ENCODE results near the gene SNX17. TPM values are rescaled to one million over a fixed set of nuclear protein-coding genes. Genes with fewer than 3 reads are reported as not detected.

Gene SNX17
- total RNA-seq, 1 donor from 2014 or later: 69.9 TPM

DNA sequence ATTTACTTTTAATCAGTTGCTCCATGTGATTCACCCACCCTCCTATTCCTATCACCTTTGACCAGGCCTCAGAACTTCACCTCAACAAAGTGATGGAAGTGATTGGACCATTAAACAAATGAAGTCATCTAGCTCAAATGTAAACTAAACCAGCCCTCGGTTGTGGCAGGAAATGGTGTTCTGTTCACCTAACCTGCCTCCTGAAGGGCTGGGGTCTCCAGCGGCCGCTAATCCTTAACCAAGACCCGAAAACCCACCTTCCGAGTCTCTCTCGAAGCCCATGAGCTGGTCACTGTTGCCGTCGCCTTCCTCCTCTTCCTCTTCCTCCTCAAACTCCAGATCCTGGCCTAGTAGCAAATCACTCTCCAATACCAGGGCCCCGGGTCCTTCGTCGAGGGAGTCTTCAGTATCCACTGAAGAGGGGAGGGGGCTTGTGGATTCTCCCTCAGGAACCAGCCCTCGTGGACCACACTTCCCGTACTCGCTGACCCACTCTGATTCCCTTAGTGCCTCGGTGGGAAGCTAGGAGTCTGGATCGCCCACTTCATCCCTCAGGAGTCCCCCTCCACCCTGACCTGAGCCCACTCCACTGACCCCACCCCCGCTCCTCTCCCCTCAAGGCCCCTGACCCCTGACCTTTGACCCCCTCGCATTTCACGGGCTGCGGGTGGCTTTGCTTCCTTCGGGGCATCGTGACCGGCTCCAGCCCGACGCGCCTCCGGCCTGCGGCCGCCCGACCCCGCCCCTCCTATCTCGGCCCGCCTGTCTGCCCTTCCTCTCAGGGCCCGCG, 9.6 kb downstream of the SNX17 start:
- H2AFZ ChIP-seq (ENCODE audit: low read depth, low read length): no peak overlapping the region

DNA sequence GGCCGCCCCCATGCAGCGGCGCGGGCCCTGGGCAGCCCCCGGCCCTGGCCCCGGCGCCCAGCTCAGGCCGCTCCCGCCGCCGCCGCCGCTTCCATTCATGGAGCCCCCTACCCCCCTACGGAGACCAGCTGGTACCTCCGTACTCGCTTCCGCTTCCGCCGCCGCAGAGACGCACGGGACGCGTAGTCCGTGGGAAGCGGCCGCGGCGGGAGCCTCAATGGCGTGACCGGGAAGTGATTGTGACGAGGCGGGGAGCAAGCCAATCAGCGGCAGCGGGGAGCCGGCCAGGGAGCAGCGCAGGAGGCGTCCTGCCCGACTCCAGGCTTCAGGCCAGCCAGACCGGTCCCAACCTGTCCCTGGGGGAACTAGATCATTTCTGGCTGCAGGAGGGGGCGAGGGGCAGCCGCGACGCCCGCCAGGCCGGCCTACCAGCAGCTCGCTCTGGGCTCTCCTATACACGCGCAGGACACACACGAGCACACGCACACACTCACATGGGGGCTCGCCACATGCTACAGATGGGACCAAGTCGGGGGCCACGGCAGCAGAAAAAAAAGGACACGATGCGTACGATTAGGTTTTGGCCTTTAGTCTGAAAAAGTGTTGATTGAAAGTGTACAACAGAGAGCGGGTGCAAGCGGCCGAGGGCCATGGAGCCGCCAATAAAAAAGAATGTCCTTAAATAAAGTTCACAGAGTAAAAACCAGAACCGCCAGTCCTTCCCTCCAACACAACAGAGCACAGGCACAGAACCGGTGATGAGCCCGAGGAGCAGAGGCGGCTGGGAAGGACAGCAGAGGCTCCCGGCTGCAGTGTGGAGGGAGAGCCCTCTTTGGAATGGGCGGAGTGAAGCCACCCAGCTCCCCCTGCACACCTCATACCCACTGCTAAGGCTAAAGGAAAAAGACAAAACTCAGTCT, 10.5 kb downstream of the SNX17 start, which contains the start of gene ZNF513:
TSS of gene ZNF513 (minus strand) at position 109 of the 920 bp plus-strand sequence. CDS start 208 bp downstream, outside the sequence.
- Histone ChIP-seq H3K4me3 (ENCODE audit: insufficient read depth, low read depth, low read length) (peak within 1 kb of the TSS; percentile 83), H3K4me2 (ENCODE audit: low read length) (peak within 1 kb of the TSS; percentile 99), H3K27me3 (ENCODE audit: insufficient read depth, low read length) (no peaks in the 10 kb centered on the region), H3K36me3 (ENCODE audit: insufficient read depth, low read length) (peaks cover 52% of the 10 kb centered on the region), H3K4me1 (ENCODE audit: insufficient read depth, low read length) (peaks cover 12% of the 10 kb centered on the region), H3K9ac (ENCODE audit: low read length) (peak within 1 kb of the TSS; percentile 97), H3K79me2 (ENCODE audit: insufficient read depth, low read length) (peaks cover 48% of the 10 kb centered on the region), H3K27ac (ENCODE audit: low read depth, low read length) (peak within 1 kb of the TSS; percentile 91), H2AFZ (ENCODE audit: low read depth, low read length) (peak within 1 kb of the TSS; percentile 64), H3K9me3 (ENCODE audit: insufficient read depth, low read depth, low read length) (no peaks in the 10 kb centered on the region), H4K20me1 (ENCODE audit: insufficient read depth, low read length) (peaks cover 18% of the 10 kb centered on the region)
- peak within 1 kb of the TSS; percentile 91 for H3K4me3 Mint-ChIP-seq (ENCODE audit: unreplicated experiment)
- DNase-seq (ENCODE audit: low read depth) (peak; percentile 89), FAIRE-seq (no peak)
- no peaks in the 10 kb centered on the region for H3K27me3 Mint-ChIP-seq (ENCODE audit: low read depth, unreplicated experiment)
- peaks cover 7% of the 10 kb centered on the region for H3K4me1 Mint-ChIP-seq (ENCODE audit: low read depth, unreplicated experiment)
- H3K9me3 Mint-ChIP-seq (ENCODE audit: unreplicated experiment): no peaks in the 10 kb centered on the region
- peaks cover 15% of the 10 kb centered on the region for H3K36me3 Mint-ChIP-seq (ENCODE audit: low read depth, unreplicated experiment)
- peak within 1 kb of the TSS; percentile 92 for H3K27ac Mint-ChIP-seq (ENCODE audit: unreplicated experiment)
- TF ChIP-seq EZH2 (IDR thresholded peaks at IDR 0.05; ENCODE audit: insufficient read depth, low read length): no peak

More for the DNA sequence above, 9.6 kb downstream of the SNX17 start:
- H3K4me1 ChIP-seq (ENCODE audit: insufficient read depth, low read length): peaks cover 12% of the 10 kb centered on the region
- peak overlapping the region; percentile 91 for H3K4me3 Mint-ChIP-seq (ENCODE audit: unreplicated experiment)
- H3K4me3 ChIP-seq (ENCODE audit: insufficient read depth, low read depth, low read length): peak overlapping the region; percentile 83
- H4K20me1 ChIP-seq (ENCODE audit: insufficient read depth, low read length): peaks cover 21% of the 10 kb centered on the region
- TF ChIP-seq, protein P1, sequence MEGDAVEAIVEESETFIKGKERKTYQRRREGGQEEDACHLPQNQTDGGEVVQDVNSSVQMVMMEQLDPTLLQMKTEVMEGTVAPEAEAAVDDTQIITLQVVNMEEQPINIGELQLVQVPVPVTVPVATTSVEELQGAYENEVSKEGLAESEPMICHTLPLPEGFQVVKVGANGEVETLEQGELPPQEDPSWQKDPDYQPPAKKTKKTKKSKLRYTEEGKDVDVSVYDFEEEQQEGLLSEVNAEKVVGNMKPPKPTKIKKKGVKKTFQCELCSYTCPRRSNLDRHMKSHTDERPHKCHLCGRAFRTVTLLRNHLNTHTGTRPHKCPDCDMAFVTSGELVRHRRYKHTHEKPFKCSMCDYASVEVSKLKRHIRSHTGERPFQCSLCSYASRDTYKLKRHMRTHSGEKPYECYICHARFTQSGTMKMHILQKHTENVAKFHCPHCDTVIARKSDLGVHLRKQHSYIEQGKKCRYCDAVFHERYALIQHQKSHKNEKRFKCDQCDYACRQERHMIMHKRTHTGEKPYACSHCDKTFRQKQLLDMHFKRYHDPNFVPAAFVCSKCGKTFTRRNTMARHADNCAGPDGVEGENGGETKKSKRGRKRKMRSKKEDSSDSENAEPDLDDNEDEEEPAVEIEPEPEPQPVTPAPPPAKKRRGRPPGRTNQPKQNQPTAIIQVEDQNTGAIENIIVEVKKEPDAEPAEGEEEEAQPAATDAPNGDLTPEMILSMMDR (IDR thresholded peaks at IDR 0.05; ENCODE audit: insufficient read depth, low read depth, low read length): no peak
- peak overlapping the region; percentile 91 for H3K27ac ChIP-seq (ENCODE audit: low read depth, low read length)
- H3K4me2 ChIP-seq (ENCODE audit: low read length): peak overlapping the region; percentile 99
- FAIRE-seq (peak; percentile 23), DNase-seq (ENCODE audit: low read depth) (peak; percentile 40)
- H3K79me2 ChIP-seq (ENCODE audit: insufficient read depth, low read length): peaks cover 51% of the 10 kb centered on the region
- H3K9ac ChIP-seq (ENCODE audit: low read length): peak overlapping the region; percentile 97
- H3K36me3 ChIP-seq (ENCODE audit: insufficient read depth, low read length): peaks cover 45% of the 10 kb centered on the region
- no peaks in the 10 kb centered on the region for H3K27me3 ChIP-seq (ENCODE audit: insufficient read depth, low read length)
- peak overlapping the region; percentile 92 for H3K27ac Mint-ChIP-seq (ENCODE audit: unreplicated experiment)
- no peaks in the 10 kb centered on the region for H3K9me3 Mint-ChIP-seq (ENCODE audit: unreplicated experiment)
- no peaks in the 10 kb centered on the region for H3K9me3 ChIP-seq (ENCODE audit: insufficient read depth, low read depth, low read length)
- peaks cover 12% of the 10 kb centered on the region for H3K36me3 Mint-ChIP-seq (ENCODE audit: low read depth, unreplicated experiment)
- no peaks in the 10 kb centered on the region for H3K27me3 Mint-ChIP-seq (ENCODE audit: low read depth, unreplicated experiment)
- peaks cover 7% of the 10 kb centered on the region for H3K4me1 Mint-ChIP-seq (ENCODE audit: low read depth, unreplicated experiment)

DNA sequence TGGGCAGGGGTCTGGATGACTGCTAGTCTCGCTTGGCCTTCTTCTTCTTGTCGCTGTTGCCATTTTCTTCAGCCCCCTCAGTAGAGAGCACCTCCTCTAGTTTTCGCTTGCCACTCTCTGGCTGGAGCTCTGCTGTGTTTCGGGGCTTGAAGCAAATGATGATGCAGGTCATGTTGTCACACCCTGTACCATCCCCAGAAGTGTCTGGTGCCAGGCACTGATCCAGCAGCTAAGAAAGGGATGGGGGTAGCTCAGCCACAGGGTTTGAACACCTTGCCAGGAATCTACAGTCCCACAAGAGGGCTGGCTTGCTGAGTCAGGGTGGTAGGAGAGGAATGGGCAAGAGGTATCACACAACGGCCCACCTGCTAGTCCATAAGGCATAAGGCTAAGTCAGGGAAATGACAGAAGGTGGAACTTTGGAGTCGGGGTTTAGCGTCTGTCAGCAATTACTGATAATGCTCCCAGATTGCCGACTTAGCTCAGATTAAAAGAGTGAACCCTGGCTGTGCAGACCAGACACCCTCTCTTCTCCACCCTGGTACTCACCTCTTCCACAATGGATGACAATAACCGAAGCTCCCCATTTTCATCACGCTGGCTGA, 11.3 kb downstream of the SNX17 start:
- H3K4me3 ChIP-seq (ENCODE audit: insufficient read depth, low read depth, low read length): no peak overlapping the region
- H3K79me2 ChIP-seq (ENCODE audit: insufficient read depth, low read length): peaks cover 44% of the 10 kb centered on the region
- H3K27me3 ChIP-seq (ENCODE audit: insufficient read depth, low read length): no peaks in the 10 kb centered on the region
- TF ChIP-seq, protein P1 (IDR thresholded peaks at IDR 0.05; ENCODE audit: insufficient read depth, low read depth, low read length): no peak
- no peak for TF ChIP-seq EZH2 (IDR thresholded peaks at IDR 0.05; ENCODE audit: insufficient read depth, low read length)
- no peak for DNase-seq (ENCODE audit: low read depth)
- FAIRE-seq: no peak
- no peaks in the 10 kb centered on the region for H3K27me3 Mint-ChIP-seq (ENCODE audit: low read depth, unreplicated experiment)
- H3K36me3 Mint-ChIP-seq (ENCODE audit: low read depth, unreplicated experiment): peaks cover 15% of the 10 kb centered on the region
- H4K20me1 ChIP-seq (ENCODE audit: insufficient read depth, low read length): peaks cover 10% of the 10 kb centered on the region
- H3K27ac Mint-ChIP-seq (ENCODE audit: unreplicated experiment): peak overlapping the region; percentile 89
- H3K9me3 Mint-ChIP-seq (ENCODE audit: unreplicated experiment): no peaks in the 10 kb centered on the region
- H3K9me3 ChIP-seq (ENCODE audit: insufficient read depth, low read depth, low read length): no peaks in the 10 kb centered on the region
- H3K27ac ChIP-seq (ENCODE audit: low read depth, low read length): peak overlapping the region; percentile 91
- H2AFZ ChIP-seq (ENCODE audit: low read depth, low read length): no peak overlapping the region
- H3K4me1 ChIP-seq (ENCODE audit: insufficient read depth, low read length): peaks cover 12% of the 10 kb centered on the region
- H3K4me2 ChIP-seq (ENCODE audit: low read length): no peak overlapping the region
- H3K4me1 Mint-ChIP-seq (ENCODE audit: low read depth, unreplicated experiment): peaks cover 7% of the 10 kb centered on the region
- peaks cover 49% of the 10 kb centered on the region for H3K36me3 ChIP-seq (ENCODE audit: insufficient read depth, low read length)
- no peak overlapping the region for H3K4me3 Mint-ChIP-seq (ENCODE audit: unreplicated experiment)
- H3K9ac ChIP-seq (ENCODE audit: low read length): peak overlapping the region; percentile 97
